IgD-negative memory B cell (primary cell): Measurements from ENCODE around the gene HSPG2. TPM values are rescaled to one million over a fixed set of nuclear protein-coding genes. Genes with fewer than 3 reads are reported as not detected.
"Not testable (repeated sequence)": the region's sequence is repeated elsewhere in the genome, so short reads cannot be mapped to it uniquely, and the experiment has no call there.

Source experiments
- H3K27ac Mint-ChIP-seq, 3 donors: one replicate each; pipeline ENCODE4 v1.8.0; 2020 to 2022; ENCODE audit warnings: mild to moderate bottlenecking in 3 of 3, mixed read lengths in 3 of 3, moderate library complexity in 1 of 3
- H3K27me3 Mint-ChIP-seq: one replicate; pipeline ENCODE4 v1.8.0; 2021; ENCODE audit warnings: mixed read lengths
- H3K36me3 Mint-ChIP-seq: one replicate; pipeline ENCODE4 v1.8.0; 2020; ENCODE audit warnings: mild to moderate bottlenecking, mixed read lengths
- H3K4me1 Mint-ChIP-seq, 3 donors: one replicate each; pipeline ENCODE4 v1.8.0; 2020 to 2022; ENCODE audit warnings: mixed read lengths in 3 of 3, mild to moderate bottlenecking in 1 of 3
- H3K4me3 Mint-ChIP-seq, 4 donors: one replicate each; pipeline ENCODE4 v1.8.0; 2020 to 2022; ENCODE audit warnings: mild to moderate bottlenecking in 4 of 4, mixed read lengths in 4 of 4, moderate library complexity in 3 of 4
- H3K9me3 Mint-ChIP-seq, 3 donors: one replicate each; pipeline ENCODE4 v1.8.0; 2020 to 2021; ENCODE audit warnings: mixed read lengths in 3 of 3, mild to moderate bottlenecking in 1 of 3
- polyA plus RNA-seq: library from polyadenylated mRNA; unstranded; fragments of 300-500 nt; fragmentation: Illumina TruSeq; gene quantifications from one replicate; pipeline ENCODE4 v1.2.3, GENCODE V29; 2021

The HSPG2 gene
- polyA plus RNA-seq, 1 donor from 2014 or later: 0.90 TPM

- Mint-ChIP-seq H3K4me1 (peaks cover 0 to 2% (median 0%) of the 10 kb centered on the region in 3 donors), H3K9me3 (peaks cover 0 to 2% (median 2%) of the 10 kb centered on the region in 3 donors), H3K27ac (no peak overlapping the region), H3K4me3 (peak overlapping the region in 1 of 4 donors; percentile 12), H3K27me3 (peaks cover under 1% of the 10 kb centered on the region), H3K36me3 (peaks cover 4% of the 10 kb centered on the region)
These were observed 108.5 kb downstream of the HSPG2 start for GRCh38 chr1:21828506-21829210.

- Mint-ChIP-seq H3K4me3 (no peak overlapping the region), H3K36me3 (peaks cover 4% of the 10 kb centered on the region), H3K27ac (no peak overlapping the region), H3K27me3 (peaks cover 2% of the 10 kb centered on the region), H3K4me1 (peaks cover 0 to 2% (median 0%) of the 10 kb centered on the region in 3 donors), H3K9me3 (peaks cover 0 to 2% (median 0%) of the 10 kb centered on the region in 3 donors)
These were observed 109.0 kb downstream of the HSPG2 start for GRCh38 chr1:21828075-21828474.

GRCh38 chr1:21827141-21827679, 109.9 kb downstream of the HSPG2 start:
- H3K4me1 Mint-ChIP-seq: no peaks in the 10 kb centered on the region
- H3K4me3 Mint-ChIP-seq: no peak overlapping the region
- no peaks in the 10 kb centered on the region for H3K9me3 Mint-ChIP-seq
- H3K27me3 Mint-ChIP-seq: peaks cover 2% of the 10 kb centered on the region
- peak overlapping the region in 1 of 3 donors; percentile 32 for H3K27ac Mint-ChIP-seq
- H3K36me3 Mint-ChIP-seq: no peaks in the 10 kb centered on the region

DNA sequence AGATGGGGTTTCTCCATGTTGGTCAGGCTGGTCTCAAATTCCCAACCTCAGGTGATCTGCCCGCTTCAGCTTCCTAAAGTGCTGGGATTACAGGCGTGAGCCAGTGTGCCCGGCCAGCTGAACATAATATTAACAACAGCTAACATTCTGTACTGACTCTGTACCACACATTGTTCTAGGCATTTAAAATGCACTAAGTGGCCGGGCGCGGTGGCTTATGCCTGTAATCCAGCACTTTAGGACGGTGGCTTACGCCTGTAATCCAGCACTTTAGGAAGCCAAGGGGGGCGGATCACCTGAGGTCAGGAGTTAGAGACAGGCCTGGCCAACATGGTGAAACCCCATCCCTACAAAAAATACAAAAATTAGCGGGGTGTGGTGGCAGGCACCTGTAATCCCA, 110.4 kb downstream of the HSPG2 start:
- not testable (repeated sequence) for H3K36me3 Mint-ChIP-seq, H3K4me1 Mint-ChIP-seq, H3K27me3 Mint-ChIP-seq, H3K9me3 Mint-ChIP-seq
- H3K4me3 Mint-ChIP-seq: peak overlapping the region in 1 of 4 donors; percentile 37
- peak overlapping the region in 1 of 3 donors; percentile 32 for H3K27ac Mint-ChIP-seq

GRCh38 chr1:21825393-21825792, 111.7 kb downstream of the HSPG2 start:
- H3K4me1 Mint-ChIP-seq: peaks cover 0 to 3% (median 0%) of the 10 kb centered on the region in 3 donors
- no peak overlapping the region for H3K27ac Mint-ChIP-seq
- H3K9me3 Mint-ChIP-seq: no peaks in the 10 kb centered on the region
- H3K36me3 Mint-ChIP-seq: no peaks in the 10 kb centered on the region
- peaks cover 2% of the 10 kb centered on the region for H3K27me3 Mint-ChIP-seq
- H3K4me3 Mint-ChIP-seq: no peak overlapping the region

DNA sequence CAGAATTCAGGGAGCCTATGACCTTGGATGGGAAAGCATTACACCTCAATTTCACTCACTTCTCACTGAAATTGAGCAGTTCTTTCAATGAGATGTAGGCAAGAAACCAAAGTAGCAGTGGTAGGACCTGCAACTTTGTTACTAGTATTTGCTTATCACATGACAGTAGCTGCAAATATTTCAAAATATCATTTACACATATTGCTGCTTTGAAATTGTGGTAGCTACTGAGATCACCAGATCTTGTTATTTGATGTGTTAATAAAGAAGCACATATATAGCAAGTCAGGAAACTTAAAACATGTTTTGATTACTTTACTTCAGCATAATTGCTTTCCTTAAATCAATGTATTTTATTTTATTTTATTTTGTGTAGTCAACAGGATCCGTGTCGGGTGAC, 112.2 kb downstream of the HSPG2 start:
- peaks cover 0 to 3% (median 0%) of the 10 kb centered on the region in 3 donors for H3K4me1 Mint-ChIP-seq
- peaks cover 2% of the 10 kb centered on the region for H3K27me3 Mint-ChIP-seq

GRCh38 chr1:21823980-21824702, 113.0 kb downstream of the HSPG2 start:
- H3K4me1 Mint-ChIP-seq: peaks cover 0 to 3% (median 0%) of the 10 kb centered on the region in 3 donors
- no peaks in the 10 kb centered on the region for H3K36me3 Mint-ChIP-seq
- H3K9me3 Mint-ChIP-seq: no peaks in the 10 kb centered on the region
- H3K4me3 Mint-ChIP-seq: no peak overlapping the region
- peaks cover 2% of the 10 kb centered on the region for H3K27me3 Mint-ChIP-seq
- H3K27ac Mint-ChIP-seq: no peak overlapping the region

More for the DNA sequence above, 112.2 kb downstream of the HSPG2 start:
- no peak overlapping the region for H3K4me3 Mint-ChIP-seq
- H3K36me3 Mint-ChIP-seq: no peaks in the 10 kb centered on the region
- no peak overlapping the region for H3K27ac Mint-ChIP-seq
- no peaks in the 10 kb centered on the region for H3K9me3 Mint-ChIP-seq

GRCh38 chr1:21823206-21823979, 113.7 kb downstream of the HSPG2 start:
- Mint-ChIP-seq H3K27me3 (peaks cover 2% of the 10 kb centered on the region), H3K9me3 (no peaks in the 10 kb centered on the region), H3K27ac (no peak overlapping the region), H3K36me3 (peaks cover 2% of the 10 kb centered on the region), H3K4me1 (peaks cover 0 to 7% (median 2%) of the 10 kb centered on the region in 3 donors), H3K4me3 (no peak overlapping the region)

- Mint-ChIP-seq H3K36me3 (peaks cover 2% of the 10 kb centered on the region), H3K27ac (no peak overlapping the region), H3K4me3 (no peak overlapping the region), H3K27me3 (peaks cover 2% of the 10 kb centered on the region), H3K9me3 (no peaks in the 10 kb centered on the region), H3K4me1 (peaks cover 0 to 8% (median 2%) of the 10 kb centered on the region in 3 donors)
These were observed 114.8 kb downstream of the HSPG2 start for GRCh38 chr1:21822349-21822748.

GRCh38 chr1:21821385-21822019, 115.6 kb downstream of the HSPG2 start:
- H3K9me3 Mint-ChIP-seq: no peaks in the 10 kb centered on the region
- H3K27me3 Mint-ChIP-seq: peaks cover 2% of the 10 kb centered on the region
- no peak overlapping the region for H3K4me3 Mint-ChIP-seq
- H3K4me1 Mint-ChIP-seq: peaks cover 2 to 8% (median 4%) of the 10 kb centered on the region in 3 donors
- H3K36me3 Mint-ChIP-seq: peaks cover 2% of the 10 kb centered on the region
- H3K27ac Mint-ChIP-seq: no peak overlapping the region

GRCh38 chr1:21820597-21821232, 116.4 kb downstream of the HSPG2 start:
- no peaks in the 10 kb centered on the region for H3K9me3 Mint-ChIP-seq
- peaks cover 2% of the 10 kb centered on the region for H3K36me3 Mint-ChIP-seq
- H3K4me3 Mint-ChIP-seq: no peak overlapping the region
- H3K27ac Mint-ChIP-seq: no peak overlapping the region
- H3K4me1 Mint-ChIP-seq: peaks cover 2 to 8% (median 6%) of the 10 kb centered on the region in 3 donors
- H3K27me3 Mint-ChIP-seq: peaks cover 2% of the 10 kb centered on the region

DNA sequence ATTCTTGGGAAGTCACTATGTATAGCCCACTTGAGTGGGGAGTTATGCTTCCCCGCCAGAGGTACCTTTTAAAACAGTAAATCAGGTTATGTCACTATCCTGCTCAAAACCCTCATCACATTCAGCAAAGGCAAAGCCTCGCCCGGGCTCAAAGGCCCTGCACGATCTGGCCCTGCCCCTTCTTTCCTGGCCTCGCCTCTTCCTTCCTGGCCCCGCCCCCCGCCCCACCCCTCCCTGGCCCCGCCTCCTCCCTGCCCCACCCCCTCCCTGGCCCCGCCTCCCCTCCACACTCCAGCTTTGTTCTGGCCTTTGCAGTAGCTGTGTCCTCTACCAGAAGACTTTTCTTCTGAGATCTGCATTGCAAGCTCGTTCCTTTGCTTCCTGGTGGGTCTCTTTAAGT, 118.5 kb downstream of the HSPG2 start:
- Mint-ChIP-seq H3K9me3 (no peaks in the 10 kb centered on the region), H3K27me3 (peaks cover 3% of the 10 kb centered on the region), H3K4me3 (no peak overlapping the region), H3K36me3 (peaks cover 2% of the 10 kb centered on the region), H3K4me1 (peaks cover 5 to 11% (median 8%) of the 10 kb centered on the region in 3 donors), H3K27ac (peak overlapping the region in 1 of 3 donors; percentile 20)

- Mint-ChIP-seq H3K27me3 (peaks cover 4% of the 10 kb centered on the region), H3K9me3 (no peaks in the 10 kb centered on the region), H3K4me3 (peak overlapping the region in 1 of 4 donors; percentile 59), H3K4me1 (peaks cover 6 to 12% (median 11%) of the 10 kb centered on the region in 3 donors), H3K36me3 (peaks cover 2% of the 10 kb centered on the region), H3K27ac (peak overlapping the region in 1 of 3 donors; percentile 81)
These were observed 120.4 kb downstream of the HSPG2 start for GRCh38 chr1:21816602-21817302.
